ENCODE results near the gene TSSK6.

Gene TSSK6

DNA sequence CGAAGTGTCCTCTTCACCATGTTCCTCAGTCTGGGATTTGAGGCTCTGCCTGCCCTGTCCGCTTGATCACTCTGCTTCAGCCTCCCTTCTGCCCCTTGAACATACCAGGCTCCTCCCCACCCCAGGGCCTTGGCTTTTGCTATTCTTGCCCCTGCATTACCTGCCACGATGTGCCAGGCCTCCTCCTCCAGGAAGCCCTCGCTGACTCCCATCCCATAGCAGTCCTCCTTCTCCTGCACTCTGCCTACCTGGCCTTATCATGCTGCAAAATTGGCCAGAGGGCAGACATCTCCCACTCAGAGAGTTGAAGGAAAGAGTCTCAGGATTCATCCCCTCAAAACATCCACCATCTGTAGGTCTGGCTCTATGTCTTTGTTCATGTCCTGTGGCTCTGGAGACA is 15.5 kb upstream of the TSSK6 start:
- DNase-seq (ENCODE audit: low spot score), result no peak

DNA sequence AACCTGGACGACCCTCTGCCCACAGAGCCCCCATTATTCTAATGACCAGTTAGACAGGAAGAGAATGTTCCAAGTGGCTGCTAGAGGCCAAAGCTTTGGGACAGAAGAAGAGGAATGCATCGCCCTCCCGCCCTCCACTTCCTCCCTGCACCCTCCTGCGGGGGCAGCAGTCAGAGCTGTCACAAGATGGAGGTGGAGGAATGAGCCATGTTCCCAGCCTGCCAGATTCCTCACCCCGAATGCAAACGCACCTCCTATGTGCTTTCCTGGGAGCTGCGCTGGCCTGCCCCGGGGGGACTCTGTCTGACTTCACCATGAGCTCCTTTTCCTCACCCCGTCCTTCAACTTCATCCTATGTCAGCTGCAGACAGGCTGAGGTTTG is 15.1 kb upstream of the TSSK6 start:
- DNase-seq (ENCODE audit: low spot score), result no peak

DNA sequence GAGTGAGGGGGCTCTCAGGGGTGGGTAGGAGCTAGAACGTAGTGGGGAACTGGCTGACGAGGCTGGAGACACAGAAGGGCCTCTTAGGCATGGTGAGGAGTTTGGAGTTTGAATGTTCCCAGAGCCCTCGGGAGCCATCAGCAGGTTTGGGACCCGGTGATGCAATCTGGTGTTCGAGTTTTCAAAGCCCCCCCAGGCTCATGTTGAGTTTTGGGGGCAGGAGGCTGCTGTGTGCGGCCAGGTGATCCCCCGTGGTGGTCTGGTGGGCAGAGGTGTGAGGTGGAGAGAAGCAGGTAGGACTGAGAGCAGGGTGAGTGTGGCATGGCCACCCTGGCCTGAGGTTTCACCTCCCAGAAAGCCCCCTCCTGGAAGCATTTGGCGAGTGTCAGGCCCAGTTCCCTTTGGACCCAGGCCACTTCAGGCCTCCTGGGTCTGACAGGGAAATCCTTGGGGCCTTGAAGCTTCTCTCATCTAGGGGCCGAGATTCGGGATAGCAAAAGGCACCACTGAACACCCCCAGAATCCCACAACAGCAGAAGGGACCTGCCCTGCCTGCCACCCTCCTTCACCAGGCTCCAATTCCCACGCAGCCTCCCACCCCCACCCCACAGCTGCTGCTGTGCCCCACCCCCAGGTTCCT is 14.6 kb upstream of the TSSK6 start:
- DNase-seq (ENCODE audit: low spot score), result no peak

DNA sequence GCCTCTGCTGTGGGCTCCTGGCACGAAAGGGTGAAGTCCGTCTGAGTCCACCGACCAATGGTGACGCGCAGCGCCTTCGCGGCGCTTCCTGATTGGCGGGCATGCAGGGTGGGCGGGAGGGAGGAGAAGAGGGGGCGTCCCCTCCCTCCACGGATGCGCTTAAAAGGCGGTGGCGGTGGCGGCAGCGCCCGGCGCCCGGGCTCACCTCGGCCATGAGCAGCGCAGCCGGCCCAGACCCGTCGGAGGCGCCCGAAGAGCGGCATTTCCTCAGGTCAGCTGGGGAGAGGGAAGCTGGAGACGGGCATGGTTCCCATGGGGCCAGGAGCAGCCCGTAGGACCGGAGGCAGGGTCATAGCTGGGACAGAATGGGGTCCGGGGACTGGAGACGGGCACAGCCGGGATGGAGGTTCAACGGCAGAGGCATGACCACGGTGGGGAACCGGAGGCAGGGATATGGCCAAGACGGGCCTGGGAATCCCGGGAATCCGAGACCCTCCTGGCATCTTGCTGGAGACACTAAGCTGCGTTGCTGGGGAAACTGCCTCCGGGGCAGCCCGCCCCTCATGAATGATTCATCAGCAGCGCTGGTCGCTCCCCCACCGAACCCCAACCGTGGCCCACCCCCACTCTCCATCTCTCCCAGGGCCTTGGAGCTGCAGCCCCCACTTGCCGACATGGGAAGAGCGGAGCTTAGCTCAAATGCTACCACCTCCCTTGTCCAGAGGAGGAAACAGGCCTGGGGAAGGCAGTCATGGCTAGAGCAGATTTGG is 13.6 kb upstream of the TSSK6 start, which contains the start of gene YJEFN3:
Gene YJEFN3, plus strand, starts transcription at position 191 of the 770 bp plus-strand sequence. Its CDS starts 22 bp downstream, at position 213.
- DNase-seq (ENCODE audit: low spot score), result no peak

DNA sequence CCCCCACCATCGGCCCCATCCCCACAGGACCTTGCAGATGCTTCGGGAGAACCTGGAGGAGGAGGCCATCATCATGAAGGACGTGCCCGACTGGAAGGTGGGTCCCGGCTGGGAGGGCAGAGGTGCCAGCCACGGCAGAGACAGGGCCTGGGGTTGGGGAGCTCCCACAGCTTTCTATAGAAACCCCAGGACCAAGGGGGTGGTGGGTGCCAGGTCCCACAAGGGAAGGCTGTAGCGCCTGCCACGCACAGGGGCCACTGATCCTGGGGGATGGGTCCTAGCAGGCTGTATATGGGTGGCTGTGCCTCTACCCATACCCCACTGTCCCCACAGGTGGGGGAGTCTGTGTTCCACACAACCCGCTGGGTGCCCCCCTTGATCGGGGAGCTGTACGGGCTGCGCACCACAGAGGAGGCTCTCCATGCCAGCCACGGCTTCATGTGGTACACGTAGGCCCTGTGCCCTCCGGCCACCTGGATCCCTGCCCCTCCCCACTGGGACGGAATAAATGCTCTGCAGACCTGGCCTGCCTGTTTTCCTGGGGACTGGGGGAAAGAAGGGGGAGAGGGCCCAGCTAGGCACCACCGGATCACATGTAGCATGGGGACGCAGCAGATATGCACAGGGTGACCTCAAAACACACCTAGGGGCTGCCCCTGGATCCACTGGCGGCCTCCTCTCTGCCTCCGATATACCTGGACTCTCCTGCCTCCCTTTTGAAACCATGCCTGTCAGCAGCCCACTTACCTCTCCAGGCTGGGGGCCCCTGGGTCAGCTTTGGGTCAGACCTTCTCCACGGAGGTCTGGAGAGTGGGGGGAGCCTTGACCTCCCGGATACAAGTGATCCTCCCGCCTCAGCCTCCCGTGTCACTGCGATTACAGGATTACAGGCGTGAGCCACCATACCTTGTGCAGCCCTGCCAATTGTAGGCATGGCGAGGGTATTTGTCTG is 12.6 kb upstream of the TSSK6 start:
- no peak for DNase-seq (ENCODE audit: low spot score)

DNA sequence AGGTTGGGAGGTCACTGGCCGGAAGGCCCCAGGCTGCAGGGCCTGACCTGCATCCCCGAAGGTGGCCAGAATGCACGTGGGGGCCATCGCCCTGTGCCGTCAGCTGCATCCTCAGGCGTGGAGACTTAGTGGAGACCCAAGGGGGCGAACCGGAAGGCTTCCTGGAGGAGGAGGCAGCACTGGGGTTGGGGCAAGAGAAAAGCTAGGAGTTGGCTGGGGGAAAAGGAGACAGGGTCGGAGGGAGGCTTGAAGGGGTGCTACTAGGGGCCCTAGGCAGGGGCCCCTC is 12.0 kb upstream of the TSSK6 start:
- no peak for DNase-seq (ENCODE audit: low spot score)

DNA sequence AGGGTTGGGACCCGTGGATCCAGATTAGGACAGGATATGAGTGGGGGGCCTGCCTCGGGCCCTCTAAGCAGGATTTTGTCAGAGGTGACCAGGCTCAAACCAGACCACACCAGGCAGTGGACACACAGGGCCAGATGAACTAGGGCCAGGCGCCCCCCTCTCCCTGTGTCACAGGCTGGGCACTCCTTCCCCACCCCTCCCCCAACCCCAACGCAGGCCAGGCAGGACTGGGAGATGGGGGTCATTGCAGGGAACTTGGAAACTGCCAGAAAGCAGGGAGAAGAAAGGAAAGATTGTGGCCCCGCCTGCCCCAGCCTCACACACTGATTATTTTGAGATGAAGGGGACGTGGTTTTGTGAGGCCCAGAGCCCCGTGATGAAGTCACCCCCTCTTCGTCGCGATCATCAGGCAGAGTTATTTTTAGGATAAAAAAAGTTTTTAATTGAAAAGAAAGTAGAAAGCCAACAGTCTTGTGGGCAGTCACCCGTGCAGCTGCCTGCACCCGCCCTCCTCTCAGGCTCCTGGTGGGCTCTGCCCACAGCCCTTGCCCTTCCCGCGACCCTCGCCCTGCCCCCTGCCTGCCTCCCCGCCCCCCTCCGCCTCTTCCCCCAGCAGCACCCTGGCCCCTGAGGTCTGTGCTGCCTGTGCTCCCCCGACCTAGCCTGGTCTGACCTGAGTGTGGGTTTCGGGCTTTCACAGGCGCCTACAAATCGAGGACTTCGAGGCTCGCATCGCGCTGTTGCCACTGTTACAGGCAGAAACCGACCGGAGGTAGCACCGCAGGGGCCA is 11.4 kb upstream of the TSSK6 start:
- DNase-seq (ENCODE audit: low spot score), result no peak

DNA sequence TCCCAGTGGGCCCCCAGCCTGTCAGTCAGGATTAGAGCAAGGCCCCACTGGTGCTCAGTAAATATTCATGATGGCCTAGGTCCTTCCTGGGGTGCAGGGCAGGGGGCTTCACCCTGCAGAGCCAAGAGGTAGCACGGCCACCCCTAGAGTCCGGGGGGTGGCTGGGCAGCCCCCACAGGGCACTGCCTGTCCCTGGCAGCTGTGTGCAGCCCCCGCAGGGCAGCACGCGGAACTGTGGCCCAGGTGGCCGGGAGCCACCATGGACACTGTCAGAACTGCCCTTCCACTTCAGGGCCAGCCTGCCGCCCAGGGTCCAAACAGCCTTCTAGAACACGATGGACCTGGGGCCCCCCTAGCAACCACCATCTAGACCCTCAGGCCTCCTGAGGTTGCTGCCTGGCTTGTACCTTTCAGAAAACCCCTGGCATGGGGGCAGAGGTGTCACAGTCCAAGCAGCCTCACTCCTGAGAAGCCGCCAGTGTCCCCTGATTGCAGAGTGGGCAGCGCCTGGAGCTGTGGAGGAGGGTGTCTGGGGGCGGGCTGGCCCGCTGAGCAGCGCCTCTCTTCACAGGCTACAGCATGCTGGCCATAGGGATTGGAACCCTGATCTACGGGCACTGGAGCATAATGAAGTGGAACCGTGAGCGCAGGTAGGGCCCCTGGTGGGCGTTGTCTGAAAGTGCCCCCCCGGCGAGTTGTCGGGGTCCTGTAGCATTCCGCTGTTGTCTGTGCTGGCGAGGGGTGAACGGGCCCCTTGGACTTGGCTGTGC is 10.4 kb upstream of the TSSK6 start:
- DNase-seq (ENCODE audit: low spot score), result no peak

DNA sequence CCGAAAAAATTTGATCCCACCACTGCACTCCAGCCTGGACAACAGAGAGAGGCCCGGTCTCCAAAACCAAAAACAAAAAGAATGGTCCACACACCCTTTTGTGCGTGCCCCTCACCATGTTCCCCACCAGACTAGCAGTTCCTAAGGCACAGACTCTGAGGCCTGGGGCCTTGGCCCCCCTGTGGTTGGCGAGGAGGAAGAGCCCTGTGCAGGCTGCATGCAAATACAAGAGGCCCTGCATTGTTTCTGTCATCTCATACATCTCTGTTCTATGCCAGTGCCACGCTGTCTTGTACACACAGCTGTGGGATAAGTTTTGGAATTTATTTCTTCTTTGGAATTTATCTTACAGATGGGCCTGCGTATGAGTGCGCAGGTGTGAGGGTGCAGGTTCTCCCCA is 8.7 kb upstream of the TSSK6 start:
- no peak for DNase-seq (ENCODE audit: low spot score)

DNA sequence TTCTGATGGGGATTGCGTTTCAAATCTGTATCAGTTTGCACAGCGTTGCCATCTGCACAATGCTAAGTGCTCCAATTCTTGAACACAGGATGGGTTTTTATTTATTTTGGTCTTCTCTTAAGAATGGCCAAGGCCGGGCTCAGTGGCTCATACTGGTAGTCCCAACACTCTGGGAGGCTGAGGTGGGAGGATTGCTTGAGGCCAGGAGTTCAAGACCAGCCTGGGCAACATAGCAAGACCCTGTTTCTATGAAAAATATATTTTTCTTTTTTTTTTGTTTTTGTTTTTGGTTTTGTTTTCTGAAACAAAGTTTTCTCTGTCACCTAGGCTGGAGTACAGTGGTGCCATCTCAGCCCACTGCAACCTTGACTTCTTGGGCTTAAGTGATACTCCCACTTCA is 7.8 kb upstream of the TSSK6 start:
- no peak for DNase-seq (ENCODE audit: low spot score)

DNA sequence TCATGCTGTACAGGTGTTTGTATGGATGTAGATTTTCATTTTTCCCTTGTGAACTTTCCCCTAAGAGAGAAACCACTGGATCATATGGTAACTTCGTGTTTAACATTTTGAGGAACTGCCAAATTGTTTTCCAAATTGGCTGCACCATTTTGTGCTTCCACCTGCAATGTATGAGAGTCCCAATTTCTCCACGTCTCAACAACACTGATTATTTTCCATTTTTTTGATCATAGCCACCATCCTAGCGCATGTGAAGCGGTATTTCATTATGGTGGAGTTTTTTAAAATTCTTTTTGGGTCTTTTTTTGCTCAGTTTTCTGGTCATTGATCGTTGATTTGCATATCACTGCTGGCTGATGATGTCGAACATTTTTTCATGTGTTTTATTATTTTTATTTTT is 5.6 kb upstream of the TSSK6 start:
- no peak for DNase-seq (ENCODE audit: low spot score)

DNA sequence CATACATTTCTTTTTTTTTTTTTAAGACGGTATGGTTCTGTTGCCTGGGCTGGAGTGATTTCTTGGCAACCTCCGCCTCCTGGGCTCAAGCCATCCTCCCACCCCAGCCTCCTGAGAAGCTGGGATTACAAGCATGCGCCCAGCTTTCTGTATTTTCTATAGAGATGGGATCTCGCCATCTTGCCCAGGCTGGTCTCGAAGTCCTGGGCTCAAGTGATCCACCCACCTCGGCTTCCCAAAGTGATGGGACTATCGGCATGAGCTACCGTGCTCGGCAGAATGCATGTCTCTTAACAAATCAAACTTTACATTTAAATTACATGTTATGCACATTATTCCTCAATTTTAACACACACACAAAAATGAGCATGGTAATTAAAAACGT is 1.9 kb upstream of the TSSK6 start:
- no peak for DNase-seq (ENCODE audit: low spot score)

DNA sequence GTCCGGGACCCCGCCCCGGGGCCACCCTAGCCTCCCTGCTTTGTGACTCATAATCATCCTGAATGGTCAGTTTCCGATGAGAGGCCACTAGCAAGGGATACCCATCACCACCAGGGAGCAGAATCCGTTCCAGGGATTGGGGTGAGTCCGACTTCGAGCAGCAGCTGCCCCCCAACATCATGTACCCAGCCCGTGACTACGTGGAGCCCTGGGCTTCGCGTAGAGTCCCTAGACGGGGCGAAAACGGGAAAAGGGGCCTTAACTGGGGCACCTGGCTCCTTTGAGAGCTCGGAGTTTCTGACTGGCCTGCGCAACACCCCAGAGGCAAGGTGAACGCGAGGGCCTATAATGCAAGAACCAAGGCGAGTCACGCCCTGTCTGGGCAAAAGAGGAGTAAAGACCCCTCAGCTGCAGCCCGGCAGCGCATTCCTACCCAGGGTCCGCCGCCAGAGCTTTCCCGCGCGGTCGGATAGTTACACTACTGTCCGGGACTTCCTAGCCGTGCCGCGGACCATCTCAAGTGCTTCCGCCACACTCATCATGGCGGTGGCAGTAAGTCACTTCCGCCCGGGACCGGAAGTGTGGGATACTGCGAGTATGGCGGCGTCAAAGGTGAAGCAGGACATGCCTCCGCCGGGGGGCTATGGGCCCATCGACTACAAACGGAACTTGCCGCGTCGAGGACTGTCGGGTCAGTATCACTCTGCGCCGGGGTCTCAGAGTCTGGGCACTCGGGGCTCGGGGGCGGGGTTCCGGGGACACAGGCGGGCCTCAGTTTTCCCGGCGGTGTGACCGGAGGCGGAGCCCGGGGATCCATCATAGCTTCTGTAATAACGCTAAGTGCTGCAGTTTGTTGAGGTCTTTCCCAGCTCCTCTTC is 533 bp upstream of the TSSK6 start, which contains the start of gene NDUFA13:
Gene NDUFA13, plus strand, starts transcription at position 584 of the 878 bp plus-strand sequence. Its CDS starts 14 bp downstream, at position 598.
- peak; percentile 93 for DNase-seq (ENCODE audit: low spot score)

DNA sequence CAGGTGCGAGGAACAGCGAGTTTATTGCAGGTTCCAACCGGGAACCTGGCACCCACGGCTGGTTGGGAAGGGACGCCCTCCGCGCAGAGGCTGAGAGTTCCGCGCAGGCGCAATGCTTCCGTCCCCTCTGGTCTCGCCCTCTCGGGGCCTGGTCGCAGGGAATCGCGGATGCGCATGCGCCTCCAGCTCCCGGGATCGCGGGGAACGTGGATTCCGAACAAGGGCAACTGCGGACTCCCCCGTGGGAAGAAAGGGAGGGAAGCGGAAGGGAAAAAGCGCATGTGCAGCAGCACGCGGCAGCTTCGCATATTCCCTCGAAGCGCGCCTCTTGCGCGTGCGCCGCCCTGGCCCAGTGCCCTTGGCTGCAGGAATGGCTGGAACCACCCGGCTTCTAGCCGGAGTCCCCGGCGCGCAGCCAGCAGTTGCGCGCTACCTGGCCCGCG is 1.1 kb downstream of the TSSK6 start:
- DNase-seq (ENCODE audit: low spot score), result no peak

DNA sequence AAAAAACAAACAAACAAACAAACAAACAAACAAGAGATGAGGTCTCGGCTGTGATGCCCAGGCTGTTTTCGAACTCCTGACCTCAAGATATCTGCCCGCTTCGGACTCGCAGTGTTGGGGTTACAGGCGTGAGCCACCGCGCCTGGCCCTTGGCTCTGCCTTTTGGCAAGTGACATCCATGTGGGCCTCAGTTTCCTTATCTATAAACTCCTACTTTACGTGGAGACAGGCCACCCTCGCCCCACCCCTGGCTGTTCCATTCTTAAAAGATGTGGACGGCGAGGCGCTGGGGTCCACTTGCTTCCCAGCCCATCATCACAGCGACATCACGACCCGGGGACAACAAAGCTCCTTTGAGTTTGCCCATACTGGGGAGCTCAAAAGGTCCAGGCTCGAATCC is 1.7 kb downstream of the TSSK6 start:
- no peak for DNase-seq (ENCODE audit: low spot score)

DNA sequence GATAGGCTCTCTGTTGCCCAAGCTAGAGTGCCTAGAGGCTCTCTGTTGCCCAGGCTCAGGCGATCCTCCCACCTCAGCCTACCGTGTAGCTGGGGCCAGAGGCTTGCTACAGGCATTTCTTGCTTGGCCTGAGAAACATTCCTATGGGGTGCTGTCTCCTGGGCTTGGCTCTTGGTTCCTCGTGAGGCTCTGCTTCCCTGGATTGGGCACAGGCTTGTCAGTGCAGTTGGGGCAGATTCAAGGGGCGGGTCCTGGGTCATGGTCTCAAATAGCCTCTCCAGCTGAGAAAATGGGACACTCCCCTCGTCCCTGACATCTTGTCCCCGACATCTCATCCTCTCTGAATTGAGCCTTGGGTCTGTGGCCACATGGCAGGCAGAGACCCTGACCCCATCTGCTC is 4.9 kb downstream of the TSSK6 start:
- no peak for DNase-seq (ENCODE audit: low spot score)

DNA sequence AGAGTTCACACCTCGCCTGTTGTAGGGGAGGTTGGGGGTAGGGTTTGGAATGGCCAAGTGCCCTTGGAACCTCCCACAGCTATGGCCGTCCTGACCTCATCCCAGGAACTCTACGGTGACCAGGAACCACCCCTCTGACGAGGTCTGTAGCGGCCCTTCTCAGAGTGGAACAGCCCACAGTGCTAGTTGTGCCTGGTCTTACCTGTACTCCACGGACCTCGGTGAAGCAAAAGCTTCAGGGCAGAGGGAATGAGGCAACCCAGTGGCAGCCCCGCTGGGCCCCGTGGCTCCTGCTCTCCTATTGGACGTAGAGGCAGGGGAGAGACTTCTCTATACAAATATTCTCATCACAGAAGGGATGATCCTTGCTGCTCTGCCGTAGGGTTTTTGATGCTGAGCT is 7.1 kb downstream of the TSSK6 start:
- DNase-seq (ENCODE audit: low spot score), result no peak

DNA sequence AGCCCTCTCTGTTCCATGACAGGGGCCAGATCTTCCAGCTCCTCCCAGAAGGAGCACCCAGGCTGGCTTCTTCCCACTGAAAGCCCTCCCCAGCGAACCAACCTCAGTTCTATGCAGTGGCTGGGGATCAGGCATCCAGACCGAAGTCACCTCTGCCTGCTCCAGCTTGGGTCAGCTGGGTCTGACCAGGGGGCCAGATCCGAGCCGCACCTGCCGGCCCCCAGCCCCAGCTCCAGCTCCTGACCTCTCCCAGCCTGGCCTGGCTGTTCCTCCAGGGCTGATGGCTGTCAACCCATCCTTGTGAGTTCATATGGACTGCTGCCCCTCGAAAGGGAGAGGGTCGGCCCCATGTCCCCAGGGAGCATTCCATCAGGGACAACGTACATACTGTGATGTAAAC is 8.0 kb downstream of the TSSK6 start:
- DNase-seq (ENCODE audit: low spot score), result no peak

DNA sequence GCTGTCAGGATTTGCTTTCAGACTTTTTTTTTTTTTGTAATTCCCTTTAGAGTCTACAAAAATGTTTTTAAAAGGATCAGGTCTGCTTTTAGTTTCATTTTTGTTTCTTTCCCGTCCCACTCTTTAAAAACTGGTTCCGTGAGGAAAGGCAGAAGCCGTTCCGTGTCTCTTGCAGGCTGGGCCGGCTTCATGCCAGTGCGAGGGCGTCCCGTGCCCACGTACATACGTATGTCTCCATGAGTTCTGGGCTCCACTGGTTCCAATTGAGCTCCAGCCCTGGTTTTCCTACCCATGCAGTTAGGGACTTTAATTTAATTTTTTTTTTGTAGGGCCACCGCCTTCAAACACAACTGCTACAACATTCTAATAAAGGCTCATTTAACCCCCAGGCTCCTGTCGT is 8.8 kb downstream of the TSSK6 start:
- no peak for DNase-seq (ENCODE audit: low spot score)

DNA sequence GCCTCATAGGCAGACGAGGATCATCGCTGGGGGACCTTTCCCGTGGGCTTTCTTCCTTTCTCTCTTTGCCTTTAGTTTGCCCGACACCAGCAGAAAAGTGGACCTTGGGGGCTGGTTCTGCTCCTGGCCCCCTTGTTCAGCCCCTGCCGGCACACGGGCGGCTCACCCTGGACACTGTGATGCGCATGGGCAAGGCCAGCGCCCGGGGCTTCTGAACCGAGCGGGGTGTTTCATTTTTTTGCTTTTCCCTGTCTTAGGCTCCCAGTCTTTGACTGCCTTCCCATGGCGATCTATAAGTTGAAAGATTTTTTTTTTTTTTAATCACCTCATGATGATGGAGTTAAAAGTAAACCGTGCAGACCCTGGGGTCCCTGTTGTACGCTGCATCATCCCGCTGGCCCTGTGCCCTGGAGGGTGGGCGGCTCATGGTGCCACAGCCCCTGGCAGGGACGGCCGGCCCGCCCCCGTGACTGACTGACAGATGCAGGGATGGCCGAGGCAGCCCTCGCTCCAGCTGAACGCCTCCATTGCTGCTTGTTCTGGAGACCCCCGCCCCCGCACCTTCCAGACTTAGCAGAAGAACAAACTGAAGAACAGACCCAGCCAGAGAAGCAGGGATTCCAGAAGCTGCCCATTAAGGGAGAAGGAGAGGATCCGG is 9.6 kb downstream of the TSSK6 start:
- DNase-seq (ENCODE audit: low spot score), result no peak

Data from kidney tubule cell (primary cell).